ENCODE data around the gene UNC5B.

The UNC5B gene

DNA sequence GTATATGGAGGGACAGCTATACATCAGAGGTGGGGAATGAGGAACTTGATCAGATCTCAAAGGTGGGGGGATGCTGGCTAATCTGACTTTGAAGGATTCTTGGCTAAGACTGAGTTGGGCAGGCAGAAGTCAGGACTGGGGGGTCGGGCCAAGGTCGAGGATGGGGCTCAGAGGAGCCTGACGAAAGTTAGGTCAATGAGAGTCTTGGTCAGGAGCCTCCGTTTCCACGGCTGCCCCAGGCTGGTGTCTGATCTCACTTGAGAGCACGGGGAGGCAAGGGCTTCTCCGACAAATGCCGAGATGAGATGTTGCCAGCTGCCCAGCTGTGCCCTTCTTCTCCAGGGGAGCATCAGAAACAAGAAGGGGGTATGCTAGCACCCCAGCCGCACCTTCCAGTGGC lies 112.4 kb downstream of the UNC5B start:
- TF ChIP-seq ZFX (IDR thresholded peaks at IDR 0.05) (no peak), CTCF (conservative IDR thresholded peaks at IDR 0.05) (no peak)
- H3K27ac ChIP-seq, result no peak overlapping the region

GRCh38 chr10:71325267-71325666 lies 112.9 kb downstream of the UNC5B start:
- H3K27ac ChIP-seq, result no peak overlapping the region
- TF ChIP-seq CTCF (conservative IDR thresholded peaks at IDR 0.05) (no peak), ZFX (IDR thresholded peaks at IDR 0.05) (no peak)

GRCh38 chr10:71326464-71326881 lies 114.1 kb downstream of the UNC5B start:
- TF ChIP-seq CTCF (conservative IDR thresholded peaks at IDR 0.05) (no peak), ZFX (IDR thresholded peaks at IDR 0.05) (no peak)

DNA sequence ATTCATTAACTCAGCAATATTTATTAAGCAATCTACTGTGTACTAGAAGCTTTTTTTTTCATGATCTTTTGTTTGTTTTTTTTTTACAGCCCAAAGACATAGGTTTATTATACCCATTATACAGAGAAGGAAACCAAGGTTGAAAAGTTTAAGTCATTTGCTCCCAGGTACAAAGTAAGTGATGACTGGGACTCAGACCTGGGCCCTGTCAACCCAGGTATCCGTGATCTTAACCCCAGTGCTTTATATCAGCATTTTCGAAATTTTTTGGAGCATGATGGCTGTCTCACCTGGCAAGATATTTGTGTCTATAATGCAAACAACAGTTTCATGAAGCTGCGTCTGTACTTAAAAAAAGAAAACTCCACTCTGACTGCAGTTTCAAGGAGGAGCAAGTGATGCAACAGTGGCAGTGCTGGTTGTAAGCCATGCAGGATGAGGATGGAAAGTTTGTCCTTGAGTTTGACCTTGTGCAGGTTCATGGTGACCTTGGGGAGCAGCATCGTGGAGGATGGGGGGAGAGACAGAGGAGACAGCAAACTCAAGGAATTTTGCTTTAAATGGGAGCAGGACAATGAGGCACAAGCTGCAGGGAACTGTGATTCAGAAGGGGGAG lies 118.5 kb downstream of the UNC5B start:
- H3K27ac ChIP-seq, result no peak overlapping the region
- TF ChIP-seq CTCF (conservative IDR thresholded peaks at IDR 0.05) (no peak), ZFX (IDR thresholded peaks at IDR 0.05) (no peak)

More at GRCh38 chr10:71326464-71326881, 114.1 kb downstream of the UNC5B start:
- H3K27ac ChIP-seq, result no peak overlapping the region

DNA sequence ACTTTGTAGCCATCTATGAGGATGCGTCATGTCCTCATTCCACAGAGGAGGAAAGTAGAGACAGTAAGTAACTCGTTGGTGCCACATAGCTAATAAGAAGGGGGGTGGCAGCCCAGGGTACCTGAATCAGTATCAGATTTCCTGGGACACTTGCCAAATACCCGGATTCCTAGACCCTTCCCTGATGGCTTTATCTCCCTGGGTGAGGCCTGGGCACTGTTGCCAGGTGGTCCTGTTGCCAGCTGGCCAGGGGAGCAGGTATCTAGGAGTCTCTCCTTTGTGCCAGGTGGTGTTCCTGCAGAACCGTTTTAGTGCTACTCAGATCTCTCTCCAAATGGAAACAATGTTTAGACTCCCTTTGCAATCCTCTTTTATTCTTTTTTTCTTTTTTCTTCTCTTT lies 119.4 kb downstream of the UNC5B start:
- H3K27ac ChIP-seq, result no peak overlapping the region
- no peak for TF ChIP-seq ZFX (IDR thresholded peaks at IDR 0.05)

- H3K27ac ChIP-seq, result no peak overlapping the region
- TF ChIP-seq CTCF (conservative IDR thresholded peaks at IDR 0.05), result no peak
- TF ChIP-seq ZFX (IDR thresholded peaks at IDR 0.05), result no peak
Observed at GRCh38 chr10:71332466-71332865, 120.1 kb downstream of the UNC5B start.

- H3K27ac ChIP-seq, result no peak overlapping the region
- TF ChIP-seq CTCF (conservative IDR thresholded peaks at IDR 0.05), result no peak
- TF ChIP-seq ZFX (IDR thresholded peaks at IDR 0.05), result no peak
Observed at GRCh38 chr10:71333129-71333887, 120.9 kb downstream of the UNC5B start.
